GM06990 (cell line): Measurements from ENCODE around the gene AMPH.

Experiments
- DNase-seq: peaks from one replicate; pipeline ENCODE4 v3.0.0-alpha.2; 2011; ENCODE audit not compliant: insufficient read length; ENCODE audit errors: extremely low read depth
- H3K27me3 ChIP-seq: replicated peaks from 2 replicates; pipeline ENCODE4 v1.6.0; 2011; ENCODE audit warnings: low read length; ENCODE audit not compliant: control insufficient read depth, insufficient read depth
- H3K36me3 ChIP-seq: 2 replicates; pipeline ENCODE4 v1.5.1; 2011; ENCODE audit warnings: low read length; ENCODE audit not compliant: control insufficient read depth, insufficient read depth
- H3K4me3 ChIP-seq: replicated peaks from 2 replicates; pipeline ENCODE4 v1.5.1; 2011; ENCODE audit warnings: low read depth, mild to moderate bottlenecking, control low read depth, low read length
- TF ChIP-seq, protein P1 (sequence below): IDR thresholded peaks from 2 replicates; pipeline ENCODE4 v1.5.1; 2011; ENCODE audit warnings: low read length, control low read depth, mild to moderate bottlenecking, inconsistent platforms; ENCODE audit not compliant: insufficient read depth, poor library complexity, severe bottlenecking

Gene AMPH

DNA sequence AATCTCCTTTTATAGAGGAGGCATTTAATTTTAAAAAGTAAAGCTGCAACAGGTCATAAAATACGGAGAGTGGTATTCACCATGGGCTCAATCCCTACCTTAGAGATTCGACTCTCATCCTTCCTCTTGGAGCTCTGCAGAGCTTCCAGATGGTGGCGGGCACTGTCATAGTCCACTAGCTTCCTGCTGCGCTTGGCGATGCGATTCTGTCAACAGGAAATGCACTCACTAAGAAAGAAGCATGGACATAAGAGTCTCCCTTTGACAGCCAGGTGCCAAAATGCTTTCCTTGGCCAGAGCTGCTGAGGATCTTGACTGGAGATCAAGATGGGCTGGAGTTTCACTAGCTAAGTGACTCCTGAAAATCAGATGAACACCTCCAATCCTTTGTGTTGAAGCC, 154.4 kb downstream of the AMPH start:
- Histone ChIP-seq H3K36me3 (no peaks in the 10 kb centered on the region), H3K4me3 (no peak overlapping the region), H3K27me3 (no peaks in the 10 kb centered on the region)
- TF ChIP-seq, protein P1, sequence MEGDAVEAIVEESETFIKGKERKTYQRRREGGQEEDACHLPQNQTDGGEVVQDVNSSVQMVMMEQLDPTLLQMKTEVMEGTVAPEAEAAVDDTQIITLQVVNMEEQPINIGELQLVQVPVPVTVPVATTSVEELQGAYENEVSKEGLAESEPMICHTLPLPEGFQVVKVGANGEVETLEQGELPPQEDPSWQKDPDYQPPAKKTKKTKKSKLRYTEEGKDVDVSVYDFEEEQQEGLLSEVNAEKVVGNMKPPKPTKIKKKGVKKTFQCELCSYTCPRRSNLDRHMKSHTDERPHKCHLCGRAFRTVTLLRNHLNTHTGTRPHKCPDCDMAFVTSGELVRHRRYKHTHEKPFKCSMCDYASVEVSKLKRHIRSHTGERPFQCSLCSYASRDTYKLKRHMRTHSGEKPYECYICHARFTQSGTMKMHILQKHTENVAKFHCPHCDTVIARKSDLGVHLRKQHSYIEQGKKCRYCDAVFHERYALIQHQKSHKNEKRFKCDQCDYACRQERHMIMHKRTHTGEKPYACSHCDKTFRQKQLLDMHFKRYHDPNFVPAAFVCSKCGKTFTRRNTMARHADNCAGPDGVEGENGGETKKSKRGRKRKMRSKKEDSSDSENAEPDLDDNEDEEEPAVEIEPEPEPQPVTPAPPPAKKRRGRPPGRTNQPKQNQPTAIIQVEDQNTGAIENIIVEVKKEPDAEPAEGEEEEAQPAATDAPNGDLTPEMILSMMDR, result no peak
- DNase-seq, result no peak

DNA sequence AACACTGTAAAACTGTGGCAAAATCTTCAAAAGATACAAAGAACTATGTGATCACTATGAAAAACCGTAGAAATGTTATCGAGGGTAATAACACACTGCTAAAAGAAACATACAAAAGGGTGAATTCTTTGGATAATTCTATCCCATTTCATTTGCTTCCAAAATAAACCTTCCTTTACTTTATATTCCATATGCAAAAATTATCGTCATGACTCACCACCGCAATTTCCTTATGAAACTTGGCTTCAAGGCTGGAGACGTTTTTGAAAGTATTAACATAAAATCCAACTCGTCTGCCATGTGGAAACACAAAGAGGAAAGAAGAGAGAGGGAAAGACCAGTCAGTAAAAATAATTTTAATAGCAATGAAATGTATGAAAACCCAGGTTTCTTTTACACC, 165.2 kb downstream of the AMPH start:
- DNase-seq, result no peak
- Histone ChIP-seq H3K36me3 (no peaks in the 10 kb centered on the region), H3K4me3 (no peak overlapping the region), H3K27me3 (no peaks in the 10 kb centered on the region)
- TF ChIP-seq, protein P1, result no peak

DNA sequence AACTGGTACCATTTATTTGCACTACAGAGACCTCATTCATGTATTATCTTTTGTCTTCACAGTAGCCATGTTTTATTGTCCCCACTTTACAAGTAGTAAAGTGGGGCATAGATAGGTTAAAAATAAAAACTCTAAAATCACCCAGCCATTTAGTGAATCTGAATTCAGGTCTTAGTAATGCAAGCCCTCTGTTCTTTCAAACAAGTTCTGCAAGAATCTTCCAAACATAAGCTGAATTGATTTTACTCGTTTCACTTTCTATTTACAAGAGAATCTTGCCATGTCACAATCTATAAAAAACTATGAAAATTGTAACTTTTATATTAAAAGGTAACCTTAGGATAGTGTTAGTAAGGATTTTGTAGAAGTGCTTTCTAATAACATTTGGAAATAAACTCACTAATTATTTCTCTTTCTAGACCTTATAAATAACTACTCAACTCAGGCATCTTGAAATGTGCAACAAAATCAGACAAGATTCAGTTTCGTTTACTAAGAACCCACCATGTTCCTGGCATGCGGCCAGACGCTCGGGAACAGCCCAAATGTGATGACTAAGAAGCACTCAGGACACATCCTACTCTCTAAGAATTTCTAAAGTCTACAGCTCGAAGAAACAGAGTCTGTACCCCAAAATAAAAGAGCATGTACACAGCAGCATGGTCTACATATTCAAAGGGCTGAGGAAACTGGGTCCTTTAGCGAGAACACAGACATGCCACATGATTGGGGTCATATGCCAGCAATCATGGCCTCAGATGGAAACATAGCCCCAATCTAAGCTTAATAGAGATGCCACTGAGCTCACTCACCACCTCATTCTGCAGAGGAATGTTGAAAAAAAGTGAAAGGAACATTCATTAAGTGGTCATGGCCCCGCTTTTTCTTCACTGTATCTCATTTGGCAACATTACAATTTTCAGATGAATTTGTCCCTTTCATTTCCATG, 167.6 kb downstream of the AMPH start:
- TF ChIP-seq, protein P1, result no peak
- Histone ChIP-seq H3K27me3 (no peaks in the 10 kb centered on the region), H3K4me3 (peak overlapping the region; percentile 14), H3K36me3 (no peaks in the 10 kb centered on the region)
- DNase-seq, result peak; percentile 12

DNA sequence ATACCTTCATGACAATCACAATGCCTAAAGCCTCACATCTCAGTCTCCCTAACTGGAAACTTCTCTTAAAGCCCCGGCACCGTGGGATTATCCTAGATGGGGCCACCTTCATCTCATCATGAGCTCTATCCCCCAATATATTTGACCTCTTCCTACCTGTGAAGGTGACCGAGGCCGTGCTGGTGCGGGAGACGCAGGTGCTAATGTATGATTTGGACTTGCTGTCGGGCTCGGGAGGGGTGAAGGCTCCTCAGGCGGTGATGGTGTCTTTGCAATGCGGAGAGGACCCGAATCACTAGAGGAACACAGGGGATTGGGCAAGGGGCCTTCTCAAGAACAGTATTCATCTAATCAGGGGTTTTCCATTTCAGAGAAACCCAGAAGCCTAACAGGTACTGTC, 168.4 kb downstream of the AMPH start:
- Histone ChIP-seq H3K36me3 (no peaks in the 10 kb centered on the region), H3K4me3 (no peak overlapping the region), H3K27me3 (no peaks in the 10 kb centered on the region)
- DNase-seq, result no peak
- TF ChIP-seq, protein P1, result no peak

DNA sequence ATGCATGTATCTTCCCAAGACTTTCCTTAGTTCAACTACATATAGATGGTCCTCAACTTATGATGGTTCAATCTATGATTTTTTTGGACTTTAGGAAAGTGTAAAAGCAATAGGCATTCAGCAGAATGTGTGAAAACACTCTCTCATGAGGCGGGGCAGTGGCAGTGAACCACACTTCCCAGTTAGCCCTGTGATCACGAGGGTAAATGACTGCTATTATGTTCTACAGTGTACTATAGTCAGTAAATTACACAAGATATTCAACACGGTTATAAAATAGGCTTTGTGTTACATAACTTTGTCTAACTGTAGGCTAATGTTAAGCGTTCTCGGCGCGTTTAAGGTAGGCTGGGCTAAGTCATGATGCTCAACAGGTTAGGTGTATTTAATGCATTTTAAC, 169.3 kb downstream of the AMPH start:
- no peak overlapping the region for H3K4me3 ChIP-seq
- no peaks in the 10 kb centered on the region for H3K36me3 ChIP-seq
- no peak for DNase-seq

More for the DNA sequence above, 169.3 kb downstream of the AMPH start:
- TF ChIP-seq, protein P1, result no peak
- no peaks in the 10 kb centered on the region for H3K27me3 ChIP-seq
